ENCODE results near the gene HTRA1.

DNA sequence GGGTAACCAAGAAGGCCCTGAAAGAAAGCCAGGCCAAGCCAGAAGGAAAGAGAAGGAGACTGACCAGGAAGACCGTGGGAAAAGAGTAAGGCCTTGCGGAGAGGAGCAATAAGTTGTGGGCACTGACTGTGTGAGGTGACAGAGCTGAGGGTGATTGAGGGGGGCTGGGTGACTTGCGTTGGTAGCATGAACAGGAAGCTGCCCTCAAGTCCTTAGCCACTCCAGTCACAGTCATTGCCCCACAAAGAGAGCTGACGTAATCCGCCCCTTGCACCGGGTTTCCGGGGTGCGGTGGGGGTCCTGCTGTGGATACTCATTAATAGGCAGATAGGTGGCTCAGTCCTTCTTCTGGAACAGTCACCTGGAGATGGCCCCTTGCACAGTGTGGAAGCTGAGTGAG is 83.1 kb downstream of the HTRA1 start:
- TF ChIP-seq, protein P1, sequence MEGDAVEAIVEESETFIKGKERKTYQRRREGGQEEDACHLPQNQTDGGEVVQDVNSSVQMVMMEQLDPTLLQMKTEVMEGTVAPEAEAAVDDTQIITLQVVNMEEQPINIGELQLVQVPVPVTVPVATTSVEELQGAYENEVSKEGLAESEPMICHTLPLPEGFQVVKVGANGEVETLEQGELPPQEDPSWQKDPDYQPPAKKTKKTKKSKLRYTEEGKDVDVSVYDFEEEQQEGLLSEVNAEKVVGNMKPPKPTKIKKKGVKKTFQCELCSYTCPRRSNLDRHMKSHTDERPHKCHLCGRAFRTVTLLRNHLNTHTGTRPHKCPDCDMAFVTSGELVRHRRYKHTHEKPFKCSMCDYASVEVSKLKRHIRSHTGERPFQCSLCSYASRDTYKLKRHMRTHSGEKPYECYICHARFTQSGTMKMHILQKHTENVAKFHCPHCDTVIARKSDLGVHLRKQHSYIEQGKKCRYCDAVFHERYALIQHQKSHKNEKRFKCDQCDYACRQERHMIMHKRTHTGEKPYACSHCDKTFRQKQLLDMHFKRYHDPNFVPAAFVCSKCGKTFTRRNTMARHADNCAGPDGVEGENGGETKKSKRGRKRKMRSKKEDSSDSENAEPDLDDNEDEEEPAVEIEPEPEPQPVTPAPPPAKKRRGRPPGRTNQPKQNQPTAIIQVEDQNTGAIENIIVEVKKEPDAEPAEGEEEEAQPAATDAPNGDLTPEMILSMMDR (IDR thresholded peaks at IDR 0.05): no peak
- TF ChIP-seq POLR2A (IDR thresholded peaks at IDR 0.05): no peak
